Endothelial cell of umbilical vein (primary cell): ENCODE results near the gene TRNT1.

Experiments used
- CTCF ChIP-seq, 2 donors: IDR thresholded peaks; 1 replicate in 1 of 2; 2 replicates in 1 of 2; pipeline ENCODE4 v1.5.1; 2011; ENCODE audit warnings: low read length in 2 of 2, mild to moderate bottlenecking in 2 of 2, moderate library complexity in 2 of 2, control low read depth in 1 of 2, inconsistent platforms in 1 of 2, low read depth in 1 of 2; ENCODE audit not compliant: insufficient read depth in 1 of 2; ENCODE audit errors: extremely low read depth in 1 of 2
- EZH2 ChIP-seq: IDR thresholded peaks from 2 replicates; pipeline ENCODE4 v1.6.1; 2012; ENCODE audit warnings: borderline replicate concordance, low read depth, mild to moderate bottlenecking, moderate library complexity, low read length, inconsistent platforms; ENCODE audit not compliant: severe bottlenecking
- FOS ChIP-seq: IDR thresholded peaks from 2 replicates; pipeline ENCODE4 v1.6.1; 2011; ENCODE audit warnings: mild to moderate bottlenecking, low read length, moderate library complexity, borderline replicate concordance; ENCODE audit not compliant: insufficient read depth
- GATA2 ChIP-seq: IDR thresholded peaks from 2 replicates; pipeline ENCODE4 v1.7.0; 2011; ENCODE audit warnings: low read depth, mild to moderate bottlenecking, moderate library complexity, mixed read lengths, low read length; ENCODE audit not compliant: insufficient read length, insufficient read depth
- JUN ChIP-seq: IDR thresholded peaks from 2 replicates; pipeline ENCODE4 v1.6.1; 2011; ENCODE audit warnings: borderline replicate concordance, low read depth; ENCODE audit not compliant: insufficient read length, insufficient read depth
- MAX ChIP-seq: IDR thresholded peaks from 2 replicates; pipeline ENCODE4 v1.6.1; 2011; ENCODE audit not compliant: insufficient read depth, insufficient read length
- MYC ChIP-seq: IDR thresholded peaks from one replicate; pipeline ENCODE4 v1.6.1; 2011; ENCODE audit warnings: mild to moderate bottlenecking, low read depth, low read length
- POLR2A ChIP-seq: IDR thresholded peaks from 2 replicates; pipeline ENCODE4 v1.6.1; 2012; ENCODE audit warnings: low read depth, mild to moderate bottlenecking, control low read depth, low read length
- POLR2AphosphoS5 ChIP-seq: IDR thresholded peaks from 2 replicates; pipeline ENCODE4 v1.6.1; 2012; ENCODE audit warnings: low read depth, mild to moderate bottlenecking, control low read depth, low read length, moderate library complexity; ENCODE audit not compliant: insufficient read depth

GRCh38 chr3:3085782-3086181, 41.0 kb upstream of the TRNT1 start:
- TF ChIP-seq CTCF (IDR thresholded peaks at IDR 0.05; ENCODE audit: extremely low read depth in 1 of 2, insufficient read depth in 1 of 2, low read depth in 1 of 2, low read length in 2 of 2) (no peak), POLR2A (no peak), GATA2 (no peak), EZH2 (no peak), POLR2AphosphoS5 (no peak), MAX (no peak), FOS (no peak), MYC (no peak), JUN (no peak)
